H9 (cell line): ENCODE data around the gene CEP44. TPM values are rescaled to one million over a fixed set of nuclear protein-coding genes. Genes with fewer than 3 reads are reported as not detected.

ENCODE experiments used
- DNase-seq: peaks from one replicate; pipeline ENCODE4 v3.0.0-alpha.2; 2017
- H2AFZ ChIP-seq: one replicate; pipeline ENCODE4 v1.6.1; 2013; ENCODE audit warnings: mild to moderate bottlenecking, low read length, control low read depth, moderate library complexity
- H2AK5ac ChIP-seq: 2 replicates; pipeline ENCODE4 v1.6.1; 2013; ENCODE audit warnings: low read length, control low read depth, mixed read lengths; ENCODE audit not compliant: insufficient read length
- H2BK120ac ChIP-seq: one replicate; pipeline ENCODE4 v1.6.1; 2013; ENCODE audit warnings: low read depth, mild to moderate bottlenecking, low read length, control low read depth, inconsistent platforms; ENCODE audit not compliant: poor library complexity, severe bottlenecking
- H2BK12ac ChIP-seq: 2 replicates; pipeline ENCODE4 v1.6.1; 2013; ENCODE audit warnings: low read length, control low read depth, mixed read lengths, low read depth; ENCODE audit not compliant: insufficient read length
- H2BK15ac ChIP-seq: 2 replicates; pipeline ENCODE4 v1.6.1; 2013; ENCODE audit warnings: low read depth, low read length, control low read depth
- H2BK20ac ChIP-seq: one replicate; pipeline ENCODE4 v1.6.1; 2013; ENCODE audit warnings: low read depth, mild to moderate bottlenecking, low read length, control low read depth, inconsistent platforms; ENCODE audit not compliant: poor library complexity, severe bottlenecking
- H2BK5ac ChIP-seq: 2 replicates; pipeline ENCODE4 v1.6.1; 2013; ENCODE audit warnings: low read length, control low read depth, mixed read lengths; ENCODE audit not compliant: insufficient read length
- H3K14ac ChIP-seq: 2 replicates; pipeline ENCODE4 v1.6.1; 2013; ENCODE audit warnings: low read length, control low read depth; ENCODE audit not compliant: insufficient read depth
- H3K18ac ChIP-seq: 2 replicates; pipeline ENCODE4 v1.6.1; 2013; ENCODE audit warnings: low read depth, mild to moderate bottlenecking, mixed read lengths, low read length, control low read depth; ENCODE audit not compliant: insufficient read length
- H3K23ac ChIP-seq: 2 replicates; pipeline ENCODE4 v1.6.1; 2013; ENCODE audit warnings: low read length, control low read depth, mixed read lengths, low read depth; ENCODE audit not compliant: insufficient read length
- H3K23me2 ChIP-seq: 2 replicates; pipeline ENCODE4 v1.6.1; 2013; ENCODE audit warnings: low read depth, mild to moderate bottlenecking, mixed read lengths, low read length, control low read depth; ENCODE audit not compliant: insufficient read length, poor library complexity, severe bottlenecking
- H3K27ac ChIP-seq: 2 replicates; pipeline ENCODE4 v1.5.1; 2013; ENCODE audit warnings: low read length, control low read depth, mixed read lengths, low read depth; ENCODE audit not compliant: insufficient read length
- H3K27me3 ChIP-seq: 2 replicates; pipeline ENCODE4 v1.6.1; 2013; ENCODE audit warnings: low read length, control low read depth, inconsistent platforms; ENCODE audit not compliant: insufficient read depth
- H3K4ac ChIP-seq: 2 replicates; pipeline ENCODE4 v1.6.1; 2013; ENCODE audit warnings: low read depth, mild to moderate bottlenecking, control low read depth, inconsistent platforms, low read length, moderate library complexity
- H3K4me1 ChIP-seq: 2 replicates; pipeline ENCODE4 v1.6.1; 2013; ENCODE audit warnings: low read length, control low read depth, inconsistent platforms; ENCODE audit not compliant: insufficient read depth
- H3K4me2 ChIP-seq: 2 replicates; pipeline ENCODE4 v1.6.1; 2013; ENCODE audit warnings: low read length, control low read depth, mixed read lengths; ENCODE audit not compliant: insufficient read length, insufficient read depth
- H3K56ac ChIP-seq: 2 replicates; pipeline ENCODE4 v1.6.1; 2013; ENCODE audit warnings: low read depth, mild to moderate bottlenecking, mixed read lengths, low read length, control low read depth; ENCODE audit not compliant: insufficient read length
- H3K79me1 ChIP-seq: 2 replicates; pipeline ENCODE4 v1.6.1; 2013; ENCODE audit warnings: low read depth, mild to moderate bottlenecking, moderate library complexity, low read length, control low read depth, inconsistent platforms; ENCODE audit not compliant: insufficient read depth, poor library complexity, severe bottlenecking
- H3K79me2 ChIP-seq: 2 replicates; pipeline ENCODE4 v1.6.1; 2013; ENCODE audit warnings: low read length, control low read depth, inconsistent platforms; ENCODE audit not compliant: insufficient read depth
- H3K9ac ChIP-seq: 2 replicates; pipeline ENCODE4 v1.6.1; 2013; ENCODE audit warnings: low read length, control low read depth, mixed read lengths; ENCODE audit not compliant: insufficient read length; ENCODE audit errors: extremely low read depth
- H3K9me3 ChIP-seq: one replicate; pipeline ENCODE4 v1.6.1; 2013; ENCODE audit warnings: low read depth, low read length, inconsistent platforms; ENCODE audit not compliant: control insufficient read depth
- H3T11ph ChIP-seq: one replicate; pipeline ENCODE4 v1.6.1; 2013; ENCODE audit warnings: mild to moderate bottlenecking, low read length, control low read depth, inconsistent platforms
- H4K20me1 ChIP-seq: one replicate; pipeline ENCODE4 v1.6.1; 2013; ENCODE audit not compliant: control insufficient read depth, insufficient read length, insufficient read depth
- H4K5ac ChIP-seq: 2 replicates; pipeline ENCODE4 v1.6.1; 2013; ENCODE audit warnings: low read depth, mild to moderate bottlenecking, mixed read lengths, low read length, control low read depth; ENCODE audit not compliant: insufficient read length
- H4K8ac ChIP-seq: replicated peaks from 2 replicates; pipeline ENCODE4 v1.6.1; 2013; ENCODE audit warnings: low read length, control low read depth, mixed read lengths, low read depth; ENCODE audit not compliant: insufficient read length
- H4K91ac ChIP-seq: 2 replicates; pipeline ENCODE4 v1.6.1; 2013; ENCODE audit warnings: low read depth, mild to moderate bottlenecking, moderate library complexity, mixed read lengths, low read length, control low read depth; ENCODE audit not compliant: insufficient read length
- H3K27ac Mint-ChIP-seq, 3 experiments: 2 replicates in 2 of 3; 3 replicates in 1 of 3; pipeline ENCODE4 v1.8.0; 2020 to 2021; ENCODE audit warnings: mixed read lengths in 3 of 3, mild to moderate bottlenecking in 1 of 3, moderate library complexity in 1 of 3
- H3K27me3 Mint-ChIP-seq: 2 replicates; pipeline ENCODE4 v1.8.0; 2021; ENCODE audit warnings: low read depth, mild to moderate bottlenecking, moderate library complexity, mixed read lengths
- H3K36me3 Mint-ChIP-seq, 3 experiments: 2 replicates in 2 of 3; 3 replicates in 1 of 3; pipeline ENCODE4 v1.8.0; 2020 to 2021; ENCODE audit warnings: low read depth in 3 of 3, mixed read lengths in 3 of 3; ENCODE audit not compliant: insufficient read depth in 1 of 3
- H3K4me1 Mint-ChIP-seq, 2 experiments: 2 replicates each; pipeline ENCODE4 v1.8.0; 2020; ENCODE audit warnings: mixed read lengths in 2 of 2
- H3K4me3 Mint-ChIP-seq, 2 experiments: 2 replicates in 1 of 2; 3 replicates in 1 of 2; pipeline ENCODE4 v1.8.0; 2020 to 2021; ENCODE audit warnings: mild to moderate bottlenecking in 2 of 2, mixed read lengths in 2 of 2, moderate library complexity in 1 of 2
- H3K9me3 Mint-ChIP-seq, 2 experiments: 2 replicates in 1 of 2; 3 replicates in 1 of 2; pipeline ENCODE4 v1.8.0; 2020; ENCODE audit warnings: mild to moderate bottlenecking in 2 of 2, mixed read lengths in 2 of 2, moderate library complexity in 1 of 2
- CTCF ChIP-seq: fragments of 200-600 bp; sonication (generic); conservative IDR thresholded peaks from 3 replicates; pipeline ENCODE4 v1.8.0; 2021; ENCODE audit warnings: antibody characterized with exemption, mild to moderate bottlenecking
- WGBS: extraction: QIAGEN DNeasy Blood & Tissue Kit; methylation state at CpG from one replicate; pipeline ENCODE4 v1.1.7; 2013; ENCODE audit warnings: missing lambda C conversion rate, low lambda C conversion rate, mixed read lengths; ENCODE audit not compliant: insufficient read length; ENCODE audit errors: extremely low coverage; 5-methylcytosine and 5-hydroxymethylcytosine counted together
- total RNA-seq: library from RNA; stranded (reverse); gene quantifications from 2 replicates; pipeline ENCODE4 v1.2.1, GENCODE V29; 2021

Gene CEP44
- total RNA-seq, 1 experiment from 2014 or later, result 16.5 TPM

GRCh38 chr4:174265916-174266315, 17.8 kb upstream of the CEP44 start:
- H3T11ph ChIP-seq, result no peak overlapping the region
- H3K14ac ChIP-seq, result no peak overlapping the region

More at GRCh38 chr4:174265916-174266315, 17.8 kb upstream of the CEP44 start:
- no peak overlapping the region for H3K23ac ChIP-seq
- no peaks in the 10 kb centered on the region for H3K9me3 ChIP-seq
- Mint-ChIP-seq H3K27ac (no peak overlapping the region), H3K4me1 (no peaks in the 10 kb centered on the region), H3K36me3 (no peaks in the 10 kb centered on the region), H3K27me3 (no peaks in the 10 kb centered on the region), H3K4me3 (no peak overlapping the region), H3K9me3 (no peaks in the 10 kb centered on the region)
- no peak overlapping the region for H2BK20ac ChIP-seq
- H3K4me2 ChIP-seq, result no peak overlapping the region
- H3K79me1 ChIP-seq, result no peaks in the 10 kb centered on the region
- no peak overlapping the region for H3K9ac ChIP-seq
- H3K4me1 ChIP-seq, result no peaks in the 10 kb centered on the region
- no peak for DNase-seq
- H4K8ac ChIP-seq, result no peak overlapping the region
- no peak overlapping the region for H3K4ac ChIP-seq
- no peak for TF ChIP-seq CTCF
- H3K27ac ChIP-seq, result no peak overlapping the region
- H4K20me1 ChIP-seq, result no peaks in the 10 kb centered on the region
- H3K18ac ChIP-seq, result no peak overlapping the region
- H3K79me2 ChIP-seq, result no peaks in the 10 kb centered on the region
- no peak overlapping the region for H2AFZ ChIP-seq
- no peak overlapping the region for H2AK5ac ChIP-seq
- no peak overlapping the region for H2BK15ac ChIP-seq
- H3K23me2 ChIP-seq, result no peaks in the 10 kb centered on the region
- H3K56ac ChIP-seq, result no peak overlapping the region
- H4K5ac ChIP-seq, result no peak overlapping the region
- WGBS, result no CpG with 5 or more reads among the region's 2 CpGs
- no peaks in the 10 kb centered on the region for H3K27me3 ChIP-seq
- H2BK5ac ChIP-seq, result no peak overlapping the region
- no peak overlapping the region for H2BK120ac ChIP-seq
- no peak overlapping the region for H4K91ac ChIP-seq
- no peak overlapping the region for H2BK12ac ChIP-seq
